Dermis lymphatic vessel endothelial cell (primary cell): ENCODE results near the gene TTLL12. TPM values are rescaled to one million over a fixed set of nuclear protein-coding genes. Genes with fewer than 3 reads are reported as not detected.

Experiments used
- total RNA-seq: library from RNA; depleted of rRNA; stranded (reverse); fragments of >200 nt; gene quantifications from 2 replicates; pipeline ENCODE4 v1.2.1, GENCODE V29; 2014

The TTLL12 gene
- total RNA-seq, result 15.5 and 25.8 TPM in 2 replicates

DNA sequence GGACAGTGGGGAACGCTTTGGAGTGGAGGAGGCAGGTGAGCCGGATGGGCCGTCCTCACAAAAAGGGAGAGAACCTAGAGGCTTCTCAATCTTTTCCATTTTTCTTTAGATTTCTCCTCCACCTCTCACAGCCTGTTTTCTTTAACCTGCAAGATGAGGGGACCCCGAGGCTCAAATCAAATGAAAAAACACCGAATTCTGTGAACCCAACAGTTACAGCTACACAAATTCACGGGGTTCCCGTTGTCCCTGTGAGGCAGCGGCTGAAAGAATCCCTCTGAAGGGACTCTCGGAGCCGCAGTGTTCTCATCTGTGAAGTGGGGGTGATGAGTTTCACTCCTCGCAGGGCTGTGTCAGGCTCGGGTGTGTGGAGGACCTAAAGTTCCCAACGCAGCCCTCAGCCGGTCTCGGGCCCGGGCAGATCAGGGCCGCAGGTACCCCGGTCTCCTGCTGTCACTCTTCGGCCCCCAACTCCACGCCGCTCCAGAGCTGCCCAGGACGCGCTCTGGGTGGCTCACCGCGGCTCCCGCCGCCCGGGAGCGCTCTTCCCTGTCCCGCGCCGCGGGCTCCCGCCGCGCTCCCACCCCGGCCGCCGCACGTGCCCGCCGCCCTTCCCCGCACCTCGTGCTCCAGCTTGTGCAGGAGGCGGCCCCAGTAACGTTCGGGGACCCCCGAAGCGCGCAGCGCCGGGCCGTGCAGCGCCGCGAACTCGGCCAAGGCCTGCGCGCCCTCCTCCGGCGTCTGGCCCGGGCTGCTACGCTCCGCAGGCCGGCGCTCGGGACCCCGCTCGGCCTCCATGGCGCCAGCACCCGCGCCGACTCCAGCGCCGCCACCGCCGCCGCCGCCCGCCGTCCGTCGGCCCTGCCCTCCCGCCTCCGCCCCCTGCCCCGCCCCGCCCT lies at the start of gene TTLL12:
TSS of gene TTLL12 (minus strand) at position 863 of the 899 bp plus-strand sequence. CDS start at position 798, 65 bp downstream.

DNA sequence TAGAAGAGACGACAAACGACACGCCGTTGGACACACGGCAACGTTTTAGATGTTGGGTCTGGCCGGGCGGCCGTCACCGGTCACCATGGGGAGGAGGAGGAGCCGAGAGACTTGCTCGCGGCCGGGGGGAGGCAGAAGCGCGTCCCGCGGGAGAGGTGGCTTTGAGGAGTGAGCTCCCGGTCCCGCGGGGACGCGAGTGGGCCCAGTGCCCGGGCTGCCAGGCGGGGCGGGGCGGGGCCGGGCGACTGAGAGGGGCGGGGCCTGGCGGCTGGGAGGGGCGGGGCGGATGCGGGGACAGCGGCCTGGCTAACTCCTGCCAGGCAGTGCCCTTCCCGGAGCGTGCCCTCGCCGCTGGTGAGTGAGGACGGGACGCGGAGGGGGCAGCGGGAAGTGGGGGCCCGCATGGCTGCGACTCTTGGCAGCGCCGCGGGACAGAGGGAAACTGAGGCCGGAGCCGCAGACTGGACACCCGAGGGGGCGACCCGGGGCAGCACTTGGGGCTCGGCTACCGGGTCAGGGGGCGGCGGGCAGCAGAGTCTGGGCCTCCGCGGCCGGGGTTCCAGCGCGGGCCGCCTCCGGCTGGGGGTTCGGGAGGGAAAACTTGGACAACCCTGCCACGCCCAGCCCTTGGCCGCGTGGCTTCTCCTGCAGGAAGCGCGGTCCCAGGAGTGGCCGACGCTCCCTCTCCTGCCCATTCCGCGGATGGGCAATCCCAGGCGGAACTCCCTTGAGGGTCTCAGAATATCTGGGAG lies 35.5 kb downstream of the TTLL12 start, which contains the start of gene TSPO:
TSS of gene TSPO (plus strand) at position 309 of the 752 bp plus-strand sequence. CDS start 7,680 bp downstream, outside the sequence.

DNA sequence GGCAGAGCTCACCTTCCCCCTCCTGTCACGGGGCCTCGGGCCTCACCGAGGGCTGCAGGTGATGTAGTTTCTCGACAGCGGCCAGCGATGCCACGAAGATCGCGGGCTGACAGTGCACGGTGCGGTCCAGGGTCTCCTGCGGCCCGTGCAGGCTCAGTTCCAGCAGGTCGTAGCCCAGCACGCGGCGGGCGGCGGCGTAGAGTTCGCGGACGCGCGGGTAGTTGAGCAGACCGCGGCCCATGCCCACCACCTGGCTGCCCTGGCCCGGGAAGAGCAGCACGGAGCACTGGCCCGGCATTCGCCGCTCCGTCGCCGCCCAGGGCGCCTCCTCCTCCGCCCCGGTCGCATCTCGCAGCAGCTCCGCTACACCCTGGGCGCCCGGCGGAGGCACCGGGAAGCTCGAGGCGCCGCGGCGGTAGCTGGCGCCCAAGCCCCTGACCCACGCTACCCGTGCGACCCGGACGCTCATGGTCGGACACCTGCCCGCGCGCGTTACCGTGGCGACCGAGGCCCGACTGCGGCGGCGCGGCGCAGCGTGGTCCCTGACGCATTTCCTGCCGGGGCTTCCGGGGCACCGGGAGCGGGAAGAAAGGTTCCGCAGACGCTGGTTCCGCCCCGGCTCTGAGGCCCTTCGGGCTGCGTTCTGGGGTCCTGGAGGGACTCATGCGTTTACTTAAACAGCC lies 43.9 kb downstream of the TTLL12 start, which contains the start of gene MCAT:
TSS of gene MCAT (minus strand) at position 519 of the 683 bp plus-strand sequence. CDS start at position 469, 50 bp downstream.

Other genes with a start within 250 kb of the TTLL12 start
- gene PACSIN2, start 172.0 kb downstream of the TTLL12 start, total RNA-seq, result 86.8 and 96.8 TPM in 2 replicates
- 9.2 TPM in 2 replicates for gene TTLL1, start 97.7 kb downstream of the TTLL12 start, total RNA-seq
- gene BIK, start 76.4 kb downstream of the TTLL12 start, total RNA-seq, result 1.6 and 4.1 TPM in 2 replicates
- 9.9 and 11.3 TPM in 2 replicates for gene MCAT, start 43.7 kb downstream of the TTLL12 start, total RNA-seq
- gene TSPO, start 35.6 kb downstream of the TTLL12 start, total RNA-seq, result 233 and 274 TPM in 2 replicates
- gene SCUBE1, start 156.2 kb upstream of the TTLL12 start, total RNA-seq, result 0.86 and 1.8 TPM in 2 replicates
- gene MPPED1, start 224.9 kb upstream of the TTLL12 start, total RNA-seq, result not detected in 2 replicates